ENCODE data around the gene ALKBH6.

The ALKBH6 gene

GRCh38 chr19:36013280-36014011 is 567 bp downstream of the ALKBH6 start:
- TF ChIP-seq CTBP1 (IDR thresholded peaks at IDR 0.05; ENCODE audit: borderline replicate concordance) (no peak), L3MBTL2 (conservative IDR thresholded peaks at IDR 0.05) (no peak), PKNOX1 (IDR thresholded peaks at IDR 0.05) (no peak), SUZ12 (IDR thresholded peaks at IDR 0.05) (no peak), ELF4 (IDR thresholded peaks at IDR 0.05) (no peak), FOXA1 (IDR thresholded peaks at IDR 0.05) (no peak), FOXK2 (IDR thresholded peaks at IDR 0.05) (no peak), BHLHE40 (IDR thresholded peaks at IDR 0.05; ENCODE audit: borderline replicate concordance) (no peak)
- no peak for DNase-seq (ENCODE audit: extremely low spot score)
- ChIA-PET CTCF (no interaction called here), POLR2A (interaction anchor here (0.9 to 1.8 kb wide), 14 partner anchors 8 to 115 kb away, joined by 3 to 13 read pairs (median 5); partner anchors contain the start of genes POLR2I, SDHAF1, TBCB and THAP8)

GRCh38 chr19:36010402-36010801 is 3.6 kb downstream of the ALKBH6 start:
- DNase-seq (ENCODE audit: extremely low spot score) = no peak
- CTCF ChIA-PET = no interaction called here
- POLR2A ChIA-PET = no interaction called here
- TF ChIP-seq CTBP1 (IDR thresholded peaks at IDR 0.05; ENCODE audit: borderline replicate concordance) = no peak
- no peak for TF ChIP-seq FOXK2 (IDR thresholded peaks at IDR 0.05)
- TF ChIP-seq FOXM1 (IDR thresholded peaks at IDR 0.05; ENCODE audit: borderline replicate concordance) = no peak
- TF ChIP-seq ELF4 (IDR thresholded peaks at IDR 0.05) = no peak
- TF ChIP-seq SUZ12 (IDR thresholded peaks at IDR 0.05) = no peak
- no peak for TF ChIP-seq BHLHE40 (IDR thresholded peaks at IDR 0.05; ENCODE audit: borderline replicate concordance)
- no peak for TF ChIP-seq SP1 (IDR thresholded peaks at IDR 0.05)
- no peak for TF ChIP-seq PKNOX1 (IDR thresholded peaks at IDR 0.05)
- no peak for TF ChIP-seq LEF1 (IDR thresholded peaks at IDR 0.05; ENCODE audit: borderline replicate concordance)
- TF ChIP-seq ZNF384 (IDR thresholded peaks at IDR 0.05) = no peak
- TF ChIP-seq TARDBP (IDR thresholded peaks at IDR 0.05) = no peak
- TF ChIP-seq ARNT (IDR thresholded peaks at IDR 0.05) = no peak
- TF ChIP-seq L3MBTL2 (conservative IDR thresholded peaks at IDR 0.05) = no peak
- TF ChIP-seq HDGF (IDR thresholded peaks at IDR 0.05; ENCODE audit: borderline replicate concordance) = no peak
- no peak for TF ChIP-seq FOXA1 (IDR thresholded peaks at IDR 0.05)
- TF ChIP-seq NFRKB (IDR thresholded peaks at IDR 0.05) = no peak

- TF ChIP-seq PKNOX1 (IDR thresholded peaks at IDR 0.05) (no peak), FOXM1 (IDR thresholded peaks at IDR 0.05; ENCODE audit: borderline replicate concordance) (no peak), ELF4 (IDR thresholded peaks at IDR 0.05) (no peak), TARDBP (IDR thresholded peaks at IDR 0.05) (no peak), ARNT (IDR thresholded peaks at IDR 0.05) (no peak), L3MBTL2 (conservative IDR thresholded peaks at IDR 0.05) (no peak), HDGF (IDR thresholded peaks at IDR 0.05; ENCODE audit: borderline replicate concordance) (no peak), CTBP1 (IDR thresholded peaks at IDR 0.05; ENCODE audit: borderline replicate concordance) (no peak), ZNF384 (IDR thresholded peaks at IDR 0.05) (no peak)
- CTCF ChIA-PET = no interaction called here
- no peak for DNase-seq (ENCODE audit: extremely low spot score)
- POLR2A ChIA-PET = interaction anchor here (1.4 kb wide), 1 partner anchor 14 kb away, joined by 6 read pairs; no protein-coding TSS in a partner anchor
These were observed 4.2 kb downstream of the ALKBH6 start for GRCh38 chr19:36009633-36010379.

- DNase-seq (ENCODE audit: extremely low spot score) = no peak
- POLR2A ChIA-PET = interaction anchor here (1.4 kb wide), 1 partner anchor 13 kb away, joined by 6 read pairs; no protein-coding TSS in a partner anchor
- TF ChIP-seq FOXA1 (IDR thresholded peaks at IDR 0.05) (no peak), SUZ12 (IDR thresholded peaks at IDR 0.05) (no peak), ELF4 (IDR thresholded peaks at IDR 0.05) (no peak), L3MBTL2 (conservative IDR thresholded peaks at IDR 0.05) (no peak), NFRKB (IDR thresholded peaks at IDR 0.05) (no peak), TARDBP (IDR thresholded peaks at IDR 0.05) (no peak), CTBP1 (IDR thresholded peaks at IDR 0.05; ENCODE audit: borderline replicate concordance) (no peak), FOXK2 (IDR thresholded peaks at IDR 0.05) (no peak), SP1 (IDR thresholded peaks at IDR 0.05) (no peak), LEF1 (IDR thresholded peaks at IDR 0.05; ENCODE audit: borderline replicate concordance) (no peak)
- CTCF ChIA-PET = no interaction called here
These were observed 4.8 kb downstream of the ALKBH6 start for GRCh38 chr19:36009220-36009619.

GRCh38 chr19:36008336-36008978 is 5.6 kb downstream of the ALKBH6 start, which contains the start of gene SYNE4:
Gene SYNE4 (minus strand): TSS chr19:36008813. CDS start chr19:36008681, 132 bp downstream.
- POLR2A ChIA-PET = interaction anchor here (1.4 kb wide), 1 partner anchor 12 kb away, joined by 6 read pairs; no protein-coding TSS in a partner anchor
- DNase-seq (ENCODE audit: extremely low spot score) = no peak
- CTCF ChIA-PET = no interaction called here
- TF ChIP-seq ELF4 (IDR thresholded peaks at IDR 0.05) (no peak), LEF1 (IDR thresholded peaks at IDR 0.05; ENCODE audit: borderline replicate concordance) (no peak), NFRKB (IDR thresholded peaks at IDR 0.05) (no peak), PKNOX1 (IDR thresholded peaks at IDR 0.05) (no peak), TARDBP (IDR thresholded peaks at IDR 0.05) (no peak), FOXM1 (IDR thresholded peaks at IDR 0.05; ENCODE audit: borderline replicate concordance) (no peak), ARNT (IDR thresholded peaks at IDR 0.05) (no peak), FOXA1 (IDR thresholded peaks at IDR 0.05) (no peak), FOXK2 (IDR thresholded peaks at IDR 0.05) (no peak), HDGF (IDR thresholded peaks at IDR 0.05; ENCODE audit: borderline replicate concordance) (no peak)
